Ishikawa (cell line): ENCODE data around the gene CDK9.

Source experiments
- CEBPB ChIP-seq: IDR thresholded peaks from 2 replicates; pipeline ENCODE4 v1.6.1; 2012
- CREB1 ChIP-seq: IDR thresholded peaks from 2 replicates; pipeline ENCODE4 v1.6.1; 2012; ENCODE audit warnings: low read depth
- EGR1 ChIP-seq: IDR thresholded peaks from 2 replicates; pipeline ENCODE4 v1.6.1; 2012
- EP300 ChIP-seq: IDR thresholded peaks from 2 replicates; pipeline ENCODE4 v1.6.1; 2012; ENCODE audit warnings: borderline replicate concordance
- FOXM1 ChIP-seq: IDR thresholded peaks from 2 replicates; pipeline ENCODE4 v1.6.1; 2012; ENCODE audit warnings: low read depth, borderline replicate concordance
- MAX ChIP-seq: IDR thresholded peaks from 2 replicates; pipeline ENCODE4 v1.6.1; 2012
- NFIC ChIP-seq: IDR thresholded peaks from 2 replicates; pipeline ENCODE4 v1.6.1; 2012
- RAD21 ChIP-seq: IDR thresholded peaks from 2 replicates; pipeline ENCODE4 v1.6.1; 2012; ENCODE audit warnings: low read depth
- REST ChIP-seq: IDR thresholded peaks from 2 replicates; pipeline ENCODE4 v1.6.1; 2012; ENCODE audit warnings: low read depth, mild to moderate bottlenecking
- TAF1 ChIP-seq: IDR thresholded peaks from 2 replicates; pipeline ENCODE4 v1.6.1; 2012; ENCODE audit warnings: low read depth, mild to moderate bottlenecking
- TCF12 ChIP-seq: IDR thresholded peaks from 2 replicates; pipeline ENCODE4 v1.6.1; 2012; ENCODE audit warnings: low read depth
- TEAD4 ChIP-seq: IDR thresholded peaks from 2 replicates; pipeline ENCODE4 v1.6.1; 2012
- USF1 ChIP-seq: IDR thresholded peaks from 2 replicates; pipeline ENCODE4 v1.6.1; 2012
- YY1 ChIP-seq: IDR thresholded peaks from 2 replicates; pipeline ENCODE4 v1.6.1; 2012; ENCODE audit warnings: low read depth
- ZBTB7A ChIP-seq: IDR thresholded peaks from 2 replicates; pipeline ENCODE4 v1.6.1; 2012; ENCODE audit warnings: low read depth

CDK9 gene

GRCh38 chr9:127814619-127815511, 29.0 kb downstream of the CDK9 start:
- TF ChIP-seq YY1: no peak
- TF ChIP-seq RAD21: no peak
- TF ChIP-seq TAF1: no peak
- TF ChIP-seq EP300: no peak
- no peak for TF ChIP-seq FOXM1
- no peak for TF ChIP-seq CREB1
- no peak for TF ChIP-seq USF1
- TF ChIP-seq EGR1: no peak
- no peak for TF ChIP-seq ZBTB7A
- no peak for TF ChIP-seq NFIC
- TF ChIP-seq TEAD4: no peak
- TF ChIP-seq REST: no peak

GRCh38 chr9:127815512-127816361, 29.9 kb downstream of the CDK9 start:
- no peak for TF ChIP-seq TEAD4
- no peak for TF ChIP-seq CEBPB
- TF ChIP-seq RAD21: no peak
- no peak for TF ChIP-seq TAF1
- no peak for TF ChIP-seq NFIC
- no peak for TF ChIP-seq FOXM1
- TF ChIP-seq EGR1: no peak
- TF ChIP-seq EP300: no peak
- no peak for TF ChIP-seq ZBTB7A
- TF ChIP-seq USF1: no peak
- no peak for TF ChIP-seq TCF12
- TF ChIP-seq YY1: no peak
- no peak for TF ChIP-seq CREB1
- TF ChIP-seq MAX: no peak
- no peak for TF ChIP-seq REST

- TF ChIP-seq RAD21 (no peak), MAX (no peak), TEAD4 (no peak), REST (no peak), CEBPB (no peak), FOXM1 (no peak), EP300 (no peak), NFIC (no peak), CREB1 (no peak), TAF1 (no peak), USF1 (no peak), TCF12 (no peak), YY1 (no peak), EGR1 (no peak), ZBTB7A (no peak)
Observed at GRCh38 chr9:127816362-127816725, 30.5 kb downstream of the CDK9 start.
